ENCODE data around the gene CCL14. TPM values are rescaled to one million over a fixed set of nuclear protein-coding genes. Genes with fewer than 3 reads are reported as not detected.

The CCL14 gene
- total and polyA plus RNA-seq, 2 of the 13 experiments (the other 11 are each of a cell fraction or from before 2014, with no cell fraction given), result 1.1 to 1.7 TPM

DNA sequence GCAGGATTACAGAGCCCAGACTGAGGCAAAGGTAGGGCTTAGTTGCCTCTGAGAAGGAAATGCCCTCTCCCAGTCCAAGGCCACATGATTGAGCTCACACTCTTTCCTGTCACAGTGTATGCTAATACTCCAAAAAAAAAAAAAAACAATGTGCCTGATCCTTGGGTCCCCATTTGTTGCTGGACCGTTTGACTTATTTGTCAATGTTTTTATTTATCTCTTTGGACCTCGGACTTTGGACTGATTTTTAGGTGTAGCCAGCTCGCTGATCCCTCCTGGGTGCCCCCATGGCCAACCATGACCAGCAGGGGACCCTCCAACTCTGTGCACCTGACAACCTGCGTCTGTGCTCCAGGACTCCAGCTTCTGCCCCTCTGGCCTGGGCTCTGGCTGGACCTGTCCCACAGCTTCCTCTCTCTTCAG, 4.6 kb downstream of the CCL14 start (continued):
- TF ChIP-seq ZNF3 (CRISPR knock-in tag; IDR thresholded peaks at IDR 0.05) (no peak), SALL1 (CRISPR knock-in tag; IDR thresholded peaks at IDR 0.05) (peak; percentile 92), KAT7 (CRISPR knock-in tag; IDR thresholded peaks at IDR 0.05; ENCODE audit: borderline replicate concordance) (no peak), ZNF589 (CRISPR knock-in tag; conservative IDR thresholded peaks at IDR 0.05) (no peak), GLI4 (CRISPR knock-in tag; IDR thresholded peaks at IDR 0.05; ENCODE audit: borderline replicate concordance) (no peak), ZNF253 (CRISPR knock-in tag; IDR thresholded peaks at IDR 0.05; ENCODE audit: borderline replicate concordance) (no peak), STAT5B (CRISPR knock-in tag; IDR thresholded peaks at IDR 0.05) (no peak), SAFB2 (CRISPR knock-in tag; IDR thresholded peaks at IDR 0.05; ENCODE audit: borderline replicate concordance, low read depth) (no peak), BORCS8-MEF2B (CRISPR knock-in tag; IDR thresholded peaks at IDR 0.05) (peak; percentile 49; the same call in 1 of the 2 replicates), ZNF543 (CRISPR knock-in tag; IDR thresholded peaks at IDR 0.05) (no peak), ZNF670 (CRISPR knock-in tag; IDR thresholded peaks at IDR 0.05; ENCODE audit: borderline replicate concordance) (no peak), ARID2 (CRISPR knock-in tag; IDR thresholded peaks at IDR 0.05; ENCODE audit: borderline replicate concordance) (no peak), REXO4 (CRISPR knock-in tag; IDR thresholded peaks at IDR 0.05; ENCODE audit: borderline replicate concordance) (no peak), GABPB1 (CRISPR knock-in tag; IDR thresholded peaks at IDR 0.05) (peak; percentile 32; the same call in 1 of the 2 replicates), GATA4 (IDR thresholded peaks at IDR 0.05; ENCODE audit: borderline replicate concordance, low read depth) (no peak), ZBTB20 (CRISPR knock-in tag; IDR thresholded peaks at IDR 0.05; ENCODE audit: borderline replicate concordance, low read depth) (no peak), ZNF121 (CRISPR knock-in tag; IDR thresholded peaks at IDR 0.05) (0 out of 2 replicates have a peak, but pooled peaks have one; percentile 20)
- TF ChIP-seq, protein P1, sequence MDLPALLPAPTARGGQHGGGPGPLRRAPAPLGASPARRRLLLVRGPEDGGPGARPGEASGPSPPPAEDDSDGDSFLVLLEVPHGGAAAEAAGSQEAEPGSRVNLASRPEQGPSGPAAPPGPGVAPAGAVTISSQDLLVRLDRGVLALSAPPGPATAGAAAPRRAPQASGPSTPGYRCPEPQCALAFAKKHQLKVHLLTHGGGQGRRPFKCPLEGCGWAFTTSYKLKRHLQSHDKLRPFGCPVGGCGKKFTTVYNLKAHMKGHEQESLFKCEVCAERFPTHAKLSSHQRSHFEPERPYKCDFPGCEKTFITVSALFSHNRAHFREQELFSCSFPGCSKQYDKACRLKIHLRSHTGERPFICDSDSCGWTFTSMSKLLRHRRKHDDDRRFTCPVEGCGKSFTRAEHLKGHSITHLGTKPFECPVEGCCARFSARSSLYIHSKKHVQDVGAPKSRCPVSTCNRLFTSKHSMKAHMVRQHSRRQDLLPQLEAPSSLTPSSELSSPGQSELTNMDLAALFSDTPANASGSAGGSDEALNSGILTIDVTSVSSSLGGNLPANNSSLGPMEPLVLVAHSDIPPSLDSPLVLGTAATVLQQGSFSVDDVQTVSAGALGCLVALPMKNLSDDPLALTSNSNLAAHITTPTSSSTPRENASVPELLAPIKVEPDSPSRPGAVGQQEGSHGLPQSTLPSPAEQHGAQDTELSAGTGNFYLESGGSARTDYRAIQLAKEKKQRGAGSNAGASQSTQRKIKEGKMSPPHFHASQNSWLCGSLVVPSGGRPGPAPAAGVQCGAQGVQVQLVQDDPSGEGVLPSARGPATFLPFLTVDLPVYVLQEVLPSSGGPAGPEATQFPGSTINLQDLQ (CRISPR knock-in tag; IDR thresholded peaks at IDR 0.05), result no peak
- TF ChIP-seq, protein P2, sequence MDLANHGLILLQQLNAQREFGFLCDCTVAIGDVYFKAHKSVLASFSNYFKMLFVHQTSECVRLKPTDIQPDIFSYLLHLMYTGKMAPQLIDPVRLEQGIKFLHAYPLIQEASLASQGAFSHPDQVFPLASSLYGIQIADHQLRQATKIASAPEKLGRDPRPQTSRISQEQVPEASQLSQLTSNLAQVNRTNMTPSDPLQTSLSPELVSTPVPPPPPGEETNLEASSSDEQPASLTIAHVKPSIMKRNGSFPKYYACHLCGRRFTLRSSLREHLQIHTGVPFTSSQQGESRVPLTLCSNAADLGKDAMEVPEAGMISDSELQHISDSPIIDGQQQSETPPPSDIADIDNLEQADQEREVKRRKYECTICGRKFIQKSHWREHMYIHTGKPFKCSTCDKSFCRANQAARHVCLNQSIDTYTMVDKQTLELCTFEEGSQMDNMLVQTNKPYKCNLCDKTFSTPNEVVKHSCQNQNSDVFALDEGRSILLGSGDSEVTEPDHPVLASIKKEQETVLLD (CRISPR knock-in tag; IDR thresholded peaks at IDR 0.05; ENCODE audit: low read depth), result no peak
- TF ChIP-seq, protein P3, sequence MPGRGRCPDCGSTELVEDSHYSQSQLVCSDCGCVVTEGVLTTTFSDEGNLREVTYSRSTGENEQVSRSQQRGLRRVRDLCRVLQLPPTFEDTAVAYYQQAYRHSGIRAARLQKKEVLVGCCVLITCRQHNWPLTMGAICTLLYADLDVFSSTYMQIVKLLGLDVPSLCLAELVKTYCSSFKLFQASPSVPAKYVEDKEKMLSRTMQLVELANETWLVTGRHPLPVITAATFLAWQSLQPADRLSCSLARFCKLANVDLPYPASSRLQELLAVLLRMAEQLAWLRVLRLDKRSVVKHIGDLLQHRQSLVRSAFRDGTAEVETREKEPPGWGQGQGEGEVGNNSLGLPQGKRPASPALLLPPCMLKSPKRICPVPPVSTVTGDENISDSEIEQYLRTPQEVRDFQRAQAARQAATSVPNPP (CRISPR knock-in tag; IDR thresholded peaks at IDR 0.05), result no peak
- TF ChIP-seq, protein P4, sequence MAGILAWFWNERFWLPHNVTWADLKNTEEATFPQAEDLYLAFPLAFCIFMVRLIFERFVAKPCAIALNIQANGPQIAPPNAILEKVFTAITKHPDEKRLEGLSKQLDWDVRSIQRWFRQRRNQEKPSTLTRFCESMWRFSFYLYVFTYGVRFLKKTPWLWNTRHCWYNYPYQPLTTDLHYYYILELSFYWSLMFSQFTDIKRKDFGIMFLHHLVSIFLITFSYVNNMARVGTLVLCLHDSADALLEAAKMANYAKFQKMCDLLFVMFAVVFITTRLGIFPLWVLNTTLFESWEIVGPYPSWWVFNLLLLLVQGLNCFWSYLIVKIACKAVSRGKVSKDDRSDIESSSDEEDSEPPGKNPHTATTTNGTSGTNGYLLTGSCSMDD (CRISPR knock-in tag; IDR thresholded peaks at IDR 0.05), result no peak
- TF ChIP-seq, protein P5, sequence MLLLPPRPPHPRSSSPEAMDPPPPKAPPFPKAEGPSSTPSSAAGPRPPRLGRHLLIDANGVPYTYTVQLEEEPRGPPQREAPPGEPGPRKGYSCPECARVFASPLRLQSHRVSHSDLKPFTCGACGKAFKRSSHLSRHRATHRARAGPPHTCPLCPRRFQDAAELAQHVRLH (CRISPR knock-in tag; IDR thresholded peaks at IDR 0.05; ENCODE audit: borderline replicate concordance, low read depth), result no peak
- TF ChIP-seq, protein P6, sequence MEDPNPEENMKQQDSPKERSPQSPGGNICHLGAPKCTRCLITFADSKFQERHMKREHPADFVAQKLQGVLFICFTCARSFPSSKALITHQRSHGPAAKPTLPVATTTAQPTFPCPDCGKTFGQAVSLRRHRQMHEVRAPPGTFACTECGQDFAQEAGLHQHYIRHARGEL (CRISPR knock-in tag; IDR thresholded peaks at IDR 0.05), result no peak
- TF ChIP-seq, protein P7, sequence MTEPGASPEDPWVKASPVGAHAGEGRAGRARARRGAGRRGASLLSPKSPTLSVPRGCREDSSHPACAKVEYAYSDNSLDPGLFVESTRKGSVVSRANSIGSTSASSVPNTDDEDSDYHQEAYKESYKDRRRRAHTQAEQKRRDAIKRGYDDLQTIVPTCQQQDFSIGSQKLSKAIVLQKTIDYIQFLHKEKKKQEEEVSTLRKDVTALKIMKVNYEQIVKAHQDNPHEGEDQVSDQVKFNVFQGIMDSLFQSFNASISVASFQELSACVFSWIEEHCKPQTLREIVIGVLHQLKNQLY (CRISPR knock-in tag; IDR thresholded peaks at IDR 0.05), result no peak
